GM19099 (cell line): ENCODE data around the gene DOK6.

Experiments used
- POLR2A ChIP-seq: IDR thresholded peaks from 3 replicates; pipeline ENCODE4 v1.6.1; 2011; ENCODE audit warnings: low read depth; ENCODE audit not compliant: insufficient read length; ENCODE audit errors: extremely low read depth

DOK6 gene

DNA sequence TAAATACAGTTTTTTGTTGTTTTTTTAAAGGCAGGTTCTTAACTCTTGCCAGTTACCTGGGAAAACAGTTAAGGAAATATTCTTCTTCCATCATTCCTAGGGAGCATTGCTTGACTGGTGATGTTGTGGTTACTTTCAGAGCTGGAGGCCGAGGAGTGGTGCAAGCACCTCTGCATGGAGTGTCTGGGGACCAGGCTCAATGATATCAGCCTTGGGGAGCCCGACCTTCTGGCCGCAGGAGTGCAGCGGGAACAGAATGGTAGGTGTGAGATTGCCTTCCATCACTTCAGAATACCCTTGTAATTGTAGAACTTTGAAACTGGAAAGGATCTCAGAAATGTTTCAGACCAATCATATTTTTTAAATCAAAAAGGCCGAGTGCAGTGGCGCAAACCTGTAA is 276.9 kb downstream of the DOK6 start:
- TF ChIP-seq POLR2A: no peak

DNA sequence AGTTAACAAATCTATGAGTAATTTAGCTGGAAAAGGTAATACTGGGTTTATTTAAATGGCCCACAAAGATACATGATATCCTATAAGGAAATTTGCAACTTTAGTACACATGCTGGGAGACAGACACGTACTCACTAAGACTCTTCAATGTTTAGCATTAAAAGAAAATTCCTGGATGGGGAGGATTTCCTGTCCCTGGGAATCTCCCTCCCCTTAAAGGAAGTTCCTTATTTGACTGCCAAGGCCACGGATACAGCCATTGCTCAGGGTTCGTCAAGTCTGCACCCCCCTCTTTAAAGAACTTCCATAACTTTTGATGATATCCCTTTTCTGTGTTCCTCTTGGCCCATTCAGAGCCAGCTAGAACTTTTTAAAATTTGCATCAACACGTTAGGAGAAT is 279.4 kb downstream of the DOK6 start:
- TF ChIP-seq POLR2A: no peak

DNA sequence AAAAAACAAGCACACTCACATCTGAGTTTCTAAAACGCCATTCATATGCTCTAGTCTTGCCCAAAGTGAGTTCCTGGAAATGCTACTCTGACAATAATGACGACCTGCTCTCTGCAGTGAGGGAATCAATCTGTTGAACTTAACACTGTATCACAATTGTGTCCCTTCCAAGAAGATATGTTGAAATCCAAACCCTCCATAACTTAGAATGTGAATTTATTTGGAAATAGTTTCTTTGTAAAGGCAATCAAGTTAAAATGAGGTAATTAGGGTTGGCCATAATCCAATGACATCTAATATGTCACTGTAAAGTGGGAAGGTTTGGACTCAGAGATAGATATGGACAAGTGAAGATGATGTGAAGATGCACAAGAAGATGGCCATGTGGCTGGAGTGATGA is 282.5 kb downstream of the DOK6 start:
- TF ChIP-seq POLR2A: no peak

DNA sequence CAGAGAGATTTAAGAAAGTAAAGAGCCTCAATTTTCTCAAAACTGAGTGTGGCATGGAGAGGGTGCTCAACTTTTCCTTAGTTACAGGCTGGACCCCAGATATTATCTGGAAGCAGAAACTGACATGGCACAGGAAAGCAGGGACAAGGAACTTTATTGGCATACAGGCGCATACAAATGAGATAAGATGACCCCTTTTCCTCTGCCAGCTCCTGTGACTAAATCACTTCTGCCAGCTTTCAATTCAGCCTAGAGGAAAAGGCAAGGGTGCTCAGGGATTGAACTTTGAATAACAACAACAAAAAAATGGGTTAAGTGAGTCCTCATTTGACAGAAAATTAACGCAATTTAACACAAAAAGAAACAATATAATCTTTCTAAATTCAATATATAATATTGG is 284.1 kb downstream of the DOK6 start:
- TF ChIP-seq POLR2A: no peak

DNA sequence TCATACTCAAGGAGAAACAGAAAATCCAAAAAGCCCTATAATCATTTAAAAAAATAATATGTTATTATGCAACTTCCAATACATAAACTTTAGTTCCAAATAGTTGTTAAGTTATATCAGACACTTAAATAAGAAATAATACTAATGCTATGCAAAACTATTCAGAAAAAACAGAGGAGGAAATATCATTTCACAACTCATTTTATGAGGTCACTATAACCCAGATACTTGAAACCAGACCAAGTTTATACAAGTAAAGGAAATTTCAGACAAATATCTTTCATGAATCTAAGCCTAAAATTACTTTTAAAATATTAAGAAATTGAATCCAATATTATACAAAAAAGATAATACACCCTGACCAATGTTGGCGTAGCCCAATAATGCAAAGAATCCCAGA is 286.2 kb downstream of the DOK6 start:
- no peak for TF ChIP-seq POLR2A

DNA sequence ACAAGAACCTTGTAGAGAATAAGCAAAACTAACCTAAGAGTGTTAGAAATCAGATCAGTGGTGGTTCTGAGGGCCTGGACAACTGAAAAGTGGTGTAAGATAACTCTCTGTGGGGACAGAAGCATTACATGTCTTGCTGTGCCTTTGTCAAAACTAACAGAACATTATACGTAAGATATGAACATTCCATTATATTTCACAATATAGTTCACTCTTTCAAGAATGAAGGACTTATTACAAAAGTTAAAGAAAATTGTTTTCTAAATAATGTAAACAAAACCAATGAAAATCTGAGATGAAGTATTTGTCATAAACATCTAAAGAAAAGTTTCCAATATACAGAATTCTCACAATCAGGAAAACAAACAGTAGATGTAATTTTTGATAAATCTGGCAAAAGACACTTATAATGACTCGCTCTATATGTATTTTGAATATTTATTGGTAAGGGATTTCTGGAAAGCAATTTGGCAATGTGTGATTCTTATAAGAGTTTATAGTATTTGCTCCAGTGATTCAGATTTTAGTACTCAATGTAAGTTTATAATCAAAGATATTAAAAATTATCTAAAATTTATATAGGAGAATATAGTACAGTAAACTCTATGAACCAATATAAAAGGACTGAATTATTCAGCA is 288.6 kb downstream of the DOK6 start:
- TF ChIP-seq POLR2A: no peak

DNA sequence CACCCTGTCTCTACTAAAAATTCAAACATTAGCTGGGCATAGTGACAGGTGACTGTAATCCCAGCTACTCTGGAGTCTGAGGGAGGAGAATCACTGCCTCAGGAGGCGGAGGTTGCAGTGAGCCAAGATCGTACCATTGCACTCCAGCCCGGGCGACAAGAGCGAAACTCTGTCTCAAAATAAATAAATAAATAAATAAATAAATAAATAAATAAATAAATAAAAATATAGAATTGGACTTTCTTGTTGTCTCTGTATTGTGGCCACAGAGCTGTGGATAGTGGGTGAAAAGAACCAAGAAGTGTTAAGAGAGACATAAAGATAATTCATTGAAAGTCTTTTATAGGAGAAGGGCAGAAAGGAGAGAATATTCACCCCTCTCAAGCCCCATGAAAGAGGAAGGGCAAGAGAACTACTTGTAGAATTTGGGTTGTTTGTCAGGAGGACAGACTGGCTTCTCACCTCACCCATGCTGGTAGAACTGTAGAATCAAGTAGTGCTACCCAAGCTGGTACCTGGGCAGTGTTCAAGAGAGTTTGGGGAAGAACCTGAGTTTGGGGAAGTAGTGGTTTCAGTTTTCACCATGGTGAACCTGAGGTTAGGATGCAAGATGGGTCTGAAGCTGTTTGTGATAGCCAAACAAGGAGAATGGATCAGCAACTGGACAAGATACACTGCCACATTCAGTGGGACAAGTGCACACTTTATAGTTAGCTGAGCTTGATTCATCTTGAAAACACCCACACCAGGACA is 290.5 kb downstream of the DOK6 start:
- no peak for TF ChIP-seq POLR2A

DNA sequence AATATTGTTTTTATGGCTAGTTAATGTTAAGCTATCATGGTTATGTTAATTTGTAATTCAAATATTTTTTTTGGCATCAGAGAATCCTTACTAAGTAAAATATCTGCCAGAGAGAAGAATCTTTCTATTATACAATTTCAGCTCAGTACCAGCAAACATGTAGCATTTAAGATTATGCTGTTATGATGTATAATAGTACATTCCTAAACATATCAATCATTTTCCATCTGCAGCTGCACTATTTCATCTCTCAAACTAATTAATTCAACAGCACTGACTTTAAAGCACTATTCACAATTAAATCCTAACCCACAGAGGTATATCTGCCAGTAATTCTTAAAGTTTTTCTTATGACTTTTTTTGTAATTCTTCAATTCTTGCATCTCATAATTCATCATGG is 296.4 kb downstream of the DOK6 start:
- no peak for TF ChIP-seq POLR2A

DNA sequence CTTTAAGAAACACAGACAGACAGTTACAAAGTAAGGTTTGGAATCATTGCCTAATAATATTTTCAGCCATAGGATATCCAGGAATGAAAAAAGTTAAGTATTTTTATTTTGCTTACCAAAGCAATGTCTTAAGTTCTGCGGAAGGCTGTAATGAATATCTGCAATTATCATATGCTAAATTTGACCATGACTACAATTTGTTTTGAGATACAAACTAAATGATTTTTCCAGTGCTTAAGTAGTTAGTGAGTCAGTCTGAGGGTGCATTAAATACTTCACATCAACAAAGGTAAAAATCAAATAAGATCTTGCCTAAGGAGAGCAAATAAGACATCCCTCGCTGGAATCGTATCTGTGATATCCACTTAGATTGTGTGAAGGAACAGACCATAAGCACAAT is 297.0 kb downstream of the DOK6 start:
- TF ChIP-seq POLR2A: no peak

DNA sequence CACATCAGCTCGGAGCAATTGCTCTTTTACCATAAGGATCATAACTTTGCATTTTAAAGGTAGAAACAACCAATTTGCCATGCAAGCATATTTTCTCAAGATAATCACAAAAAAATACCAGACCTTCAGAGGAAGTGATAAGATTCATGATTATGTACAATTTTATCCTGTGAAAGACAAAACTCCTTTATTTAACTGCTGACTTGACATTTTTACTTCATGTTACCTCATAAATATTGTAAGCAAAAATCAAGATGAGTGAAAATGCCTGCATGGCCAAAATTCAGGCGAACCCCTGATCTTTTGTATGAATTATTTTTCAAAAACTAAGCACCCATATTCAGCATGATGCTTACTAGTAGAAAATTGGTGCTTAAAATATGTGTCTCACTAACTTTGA is 300.6 kb downstream of the DOK6 start:
- no peak for TF ChIP-seq POLR2A

DNA sequence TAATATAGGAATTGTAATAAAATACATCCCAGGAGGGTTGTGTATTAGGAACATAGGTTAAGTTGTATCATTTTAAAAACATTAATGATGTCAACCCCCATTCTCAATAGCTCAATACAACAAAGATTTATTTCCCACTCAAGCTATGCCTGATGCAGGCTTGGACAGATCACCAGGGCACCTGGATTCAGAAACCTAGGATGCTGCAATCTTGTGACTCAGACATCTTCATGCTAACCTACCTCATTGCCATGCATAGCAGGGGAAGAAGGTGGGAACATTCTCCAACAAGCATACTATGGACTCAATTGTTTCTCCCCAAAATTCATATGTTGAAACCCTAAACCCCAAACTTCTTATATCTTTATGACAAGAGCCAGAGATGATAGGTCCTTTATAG is 302.8 kb downstream of the DOK6 start:
- no peak for TF ChIP-seq POLR2A

DNA sequence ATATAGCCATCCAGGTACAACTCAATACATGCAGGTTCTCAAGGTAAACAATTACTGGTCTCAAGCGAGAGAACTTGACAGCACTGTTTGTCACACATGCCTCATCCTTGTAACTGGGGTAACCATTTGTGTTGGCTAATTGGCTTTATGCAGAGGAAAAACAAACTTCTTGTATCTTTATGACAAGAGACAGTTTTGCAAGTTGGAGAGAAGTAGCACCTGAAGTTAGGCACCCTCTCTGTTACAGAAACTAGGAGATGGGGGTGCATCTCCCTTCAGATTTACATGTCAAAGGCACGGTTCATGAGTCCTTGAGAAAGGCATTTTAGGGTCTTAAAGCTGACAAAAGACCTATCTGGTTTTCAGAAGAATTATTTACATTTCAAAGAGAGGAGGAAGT is 305.3 kb downstream of the DOK6 start:
- TF ChIP-seq POLR2A: no peak

DNA sequence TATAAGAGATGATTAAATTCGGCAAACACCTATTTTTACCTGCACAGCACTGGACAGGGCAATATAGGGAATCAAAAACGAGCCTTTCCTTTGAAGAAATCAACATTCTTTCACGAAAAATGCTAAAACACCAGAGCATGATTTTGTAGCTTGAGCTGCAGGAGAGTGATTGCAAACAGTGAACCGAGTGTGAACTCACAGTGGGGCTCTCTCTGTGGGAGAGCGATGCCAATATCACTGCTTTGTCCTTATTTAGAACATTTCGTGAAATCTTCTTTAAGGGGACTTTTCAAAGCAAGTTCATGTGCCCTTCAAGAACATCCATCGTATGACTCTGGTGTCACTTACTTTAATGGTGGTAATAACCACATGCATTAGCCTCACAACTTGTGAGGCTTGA is 308.2 kb downstream of the DOK6 start:
- no peak for TF ChIP-seq POLR2A

DNA sequence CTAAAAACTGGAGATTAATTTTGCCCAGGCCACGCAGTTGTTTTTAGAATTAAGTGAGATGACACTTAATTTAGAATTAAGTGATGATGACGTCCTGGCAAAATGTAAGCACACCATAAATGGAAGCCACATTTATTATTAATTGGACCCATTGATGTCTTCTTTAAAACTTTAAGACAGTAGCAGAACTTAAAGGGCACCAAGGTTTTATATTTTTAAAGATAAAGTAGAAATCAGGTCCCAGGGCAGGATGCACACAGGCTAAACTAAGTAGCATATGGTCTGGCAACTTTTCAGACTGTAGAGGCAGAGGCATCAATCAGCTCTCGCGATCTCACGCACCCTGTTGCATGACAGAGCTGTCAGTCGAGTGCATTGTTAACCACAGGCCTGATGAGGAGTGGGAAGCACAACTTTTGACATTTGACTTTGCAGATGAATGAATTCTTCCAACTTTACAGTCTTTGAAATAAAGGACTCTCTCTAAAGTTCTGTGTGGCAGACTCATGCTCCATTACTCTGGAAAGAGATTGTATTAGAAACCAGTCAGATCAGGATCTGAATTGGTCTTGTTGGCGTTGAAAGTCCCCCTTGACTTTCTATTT is 314.6 kb downstream of the DOK6 start:
- TF ChIP-seq POLR2A: no peak

DNA sequence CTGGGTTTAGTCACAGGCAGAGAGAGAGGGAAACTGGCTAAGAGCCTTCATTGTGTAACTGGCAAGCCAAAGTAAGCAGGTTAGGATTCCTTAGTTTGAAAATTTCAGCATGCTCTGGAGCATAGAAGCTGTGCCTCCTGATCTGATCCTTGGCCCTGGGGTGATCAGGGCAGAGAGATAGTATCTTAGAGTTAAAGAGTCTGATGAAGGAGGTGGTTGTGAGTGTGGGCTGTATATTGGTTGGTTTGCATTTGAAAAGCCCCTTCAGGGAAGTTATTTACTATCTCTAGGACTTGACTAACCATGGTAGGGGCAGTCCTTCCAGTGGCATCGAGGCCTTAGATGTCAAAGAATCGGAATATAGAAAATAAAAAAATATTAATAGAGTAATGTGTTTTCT is 316.9 kb downstream of the DOK6 start:
- TF ChIP-seq POLR2A: no peak

DNA sequence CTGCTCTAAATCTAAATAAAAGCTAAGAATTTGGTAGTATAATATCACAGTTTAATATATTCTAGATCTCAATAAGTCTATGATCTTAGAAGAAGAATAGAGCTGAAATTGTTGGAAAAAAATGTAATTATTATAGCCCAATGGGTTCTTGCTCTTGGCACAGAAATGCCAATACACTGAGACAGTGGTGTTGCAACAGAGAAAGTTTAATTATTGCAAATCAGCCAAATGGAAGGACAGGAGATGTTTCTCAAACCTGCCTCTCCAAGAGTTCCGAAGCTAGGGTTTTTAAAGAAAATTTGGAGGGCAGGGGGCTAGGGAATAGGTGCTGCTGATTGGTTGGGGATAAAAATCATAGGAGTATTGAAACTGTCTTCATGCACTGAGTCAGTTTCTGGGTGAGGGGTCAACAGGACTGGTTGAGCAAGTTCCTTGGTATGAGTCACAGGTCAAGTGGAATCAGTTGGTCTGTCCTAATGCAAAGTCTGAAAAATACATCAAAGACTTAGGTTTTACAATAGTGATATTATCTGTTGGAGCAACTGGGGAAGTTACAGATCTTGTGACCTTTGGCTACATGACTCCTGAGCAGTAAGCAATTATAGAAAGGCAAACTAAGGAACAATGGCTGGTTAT is 318.3 kb downstream of the DOK6 start:
- no peak for TF ChIP-seq POLR2A

DNA sequence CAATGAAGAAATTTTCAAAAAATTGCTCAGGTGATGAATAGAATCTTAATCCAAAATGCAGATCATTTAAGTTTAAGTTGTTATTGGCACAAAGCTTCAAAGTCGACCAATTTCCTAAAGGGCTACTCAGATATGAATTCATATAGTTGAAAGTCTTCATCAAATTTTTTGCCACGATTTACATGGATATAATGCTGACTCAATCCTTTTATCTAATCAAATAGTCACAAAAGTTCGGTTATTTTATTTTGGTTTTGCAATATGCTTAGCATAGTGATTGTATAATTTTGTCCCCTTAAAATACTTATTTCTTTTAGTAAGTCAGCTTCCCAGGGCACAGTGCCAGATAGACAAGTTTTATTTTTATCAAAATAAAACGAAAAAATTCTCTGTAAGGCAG is 319.7 kb downstream of the DOK6 start:
- no peak for TF ChIP-seq POLR2A

DNA sequence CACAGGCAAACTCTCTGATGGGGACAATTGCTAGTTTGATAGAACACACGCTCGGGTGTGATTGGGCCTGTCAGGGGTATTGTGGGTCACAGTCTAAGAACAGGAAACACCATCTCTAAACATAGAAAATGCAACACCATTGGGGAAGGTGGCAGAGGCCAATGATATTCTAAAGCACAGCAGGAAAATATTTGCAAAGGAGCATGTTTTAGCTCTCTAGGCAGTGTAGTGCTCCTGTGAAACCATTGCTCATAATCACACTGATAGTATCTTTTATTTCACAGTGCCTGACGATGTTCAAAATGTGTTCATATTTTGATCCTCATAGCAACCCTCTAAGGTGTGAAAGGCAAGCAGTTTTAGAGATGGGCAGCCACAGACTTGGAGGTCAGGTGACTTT is 322.7 kb downstream of the DOK6 start:
- TF ChIP-seq POLR2A: no peak
